Gastrocnemius medialis (tissue), 4 donors: ENCODE measurements around the gene PREPL. TPM values are rescaled to one million over a fixed set of nuclear protein-coding genes. Genes with fewer than 3 reads are reported as not detected.

Experiments
- ATAC-seq, 2 donors: fragments of 150-250 bp; one replicate each; pipeline ENCODE4 v1.9.1; 2016
- DNase-seq, 2 donors: peaks; one replicate each; pipeline ENCODE4 v3.0.0-alpha.2; 2019
- H3K27ac ChIP-seq, 4 donors: fragments of 200-600 bp; sonication (generic); 1 replicate in 1 of 4; 2 replicates in 3 of 4; pipeline ENCODE4 v1.5.1; 2016 to 2018; ENCODE audit warnings: mild to moderate bottlenecking in 2 of 4, moderate library complexity in 1 of 4
- H3K27me3 ChIP-seq, 3 donors: fragments of 200-600 bp; sonication (generic) in 2 of 3; 1 replicate in 1 of 3; 2 replicates in 2 of 3; pipeline versions ENCODE4 v1.5.1 to v1.6.0; 2016 to 2019; ENCODE audit warnings: mild to moderate bottlenecking in 1 of 3, moderate library complexity in 1 of 3
- H3K36me3 ChIP-seq, 2 donors: fragments of 200-600 bp; sonication (generic) in 1 of 2; one replicate each; pipeline ENCODE4 v1.5.1; 2017 to 2018
- H3K4me1 ChIP-seq, 2 donors: fragments of 200-600 bp; sonication (generic) in 1 of 2; one replicate each; pipeline ENCODE4 v1.5.1; 2016 to 2017; ENCODE audit warnings: mild to moderate bottlenecking in 2 of 2
- H3K4me3 ChIP-seq, 4 donors: fragments of 200-600 bp; sonication (generic) in 3 of 4; 1 replicate in 1 of 4; 2 replicates in 3 of 4; pipeline ENCODE4 v1.5.1; 2016 to 2019; ENCODE audit warnings: mild to moderate bottlenecking in 2 of 4
- H3K9me3 ChIP-seq, 3 donors: fragments of 200-600 bp; sonication (generic) in 2 of 3; 1 replicate in 1 of 3; 2 replicates in 2 of 3; pipeline ENCODE4 v1.5.1; 2016 to 2019
- POLR2A ChIP-seq, 2 donors: fragments of 450-650 bp; IDR thresholded peaks; one replicate each; pipeline ENCODE4 v1.6.1; 2017; ENCODE audit warnings: antibody characterized with exemption in 2 of 2, mild to moderate bottlenecking in 2 of 2, moderate library complexity in 2 of 2
- in situ Hi-C, 4 donors: fragments of 200-750 bp; cut with MboI; loops; one replicate each; pipeline versions ENCODE4 v1.15.0 to v1.8.0; 2017; ENCODE audit warnings: low sequenced_read_pairs in 4 of 4
- intact Hi-C: fragments of 100-400 bp; cut with DNase I; formaldehyde crosslinking; loops from one replicate; pipeline ENCODE4 v1.15.1; 2023; ENCODE audit warnings: low total_unique reads
- total RNA-seq, 4 donors: library from RNA; depleted of rRNA; stranded (reverse); fragments of >200 nt; gene quantifications; one replicate each; pipeline versions ENCODE4 v1.1.0 to v1.2.3, GENCODE V29; 2016
- TF ChIP-seq, protein P1 (sequence below), 5 experiments: fragments of 450-650 bp in 3 of 5; fragments of 200-600 bp in 2 of 5; sonication (generic) in 2 of 5; IDR thresholded peaks in 4 of 5; conservative IDR thresholded peaks in 1 of 5; 1 replicate in 4 of 5; 2 replicates in 1 of 5; pipeline ENCODE4 v1.5.1; 2016 to 2019; ENCODE audit warnings: antibody characterized with exemption in 5 of 5, mild to moderate bottlenecking in 3 of 5, moderate library complexity in 3 of 5

Gene PREPL
- total RNA-seq, 4 donors from 2014 or later, result 27.3 to 60.0 (median 52.3) TPM

DNA sequence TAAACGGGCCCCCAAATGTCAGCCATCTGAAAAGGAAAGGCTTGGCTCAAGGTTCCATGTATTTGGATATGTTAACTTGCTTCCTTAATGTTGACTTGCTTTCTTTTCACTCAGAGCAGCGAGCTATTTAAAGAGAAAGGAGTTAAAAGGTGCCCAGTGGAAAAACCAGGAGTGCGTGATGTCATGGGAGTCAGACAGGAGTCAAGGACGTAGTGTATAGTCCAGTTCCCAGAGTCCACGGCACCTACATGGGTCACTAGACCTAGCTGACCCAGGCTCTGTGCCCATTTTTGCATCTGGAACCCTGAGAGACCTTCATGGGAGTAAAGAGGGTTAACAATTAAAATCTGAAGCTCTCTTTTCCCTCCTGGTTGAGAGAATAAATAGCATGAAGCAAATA, 66.2 kb downstream of the PREPL start:
- in situ Hi-C loops, result loop anchor here (10.0 to 25.0 kb wide), 2 partner anchors 208 to 250 kb away; no protein-coding TSS in a partner anchor

DNA sequence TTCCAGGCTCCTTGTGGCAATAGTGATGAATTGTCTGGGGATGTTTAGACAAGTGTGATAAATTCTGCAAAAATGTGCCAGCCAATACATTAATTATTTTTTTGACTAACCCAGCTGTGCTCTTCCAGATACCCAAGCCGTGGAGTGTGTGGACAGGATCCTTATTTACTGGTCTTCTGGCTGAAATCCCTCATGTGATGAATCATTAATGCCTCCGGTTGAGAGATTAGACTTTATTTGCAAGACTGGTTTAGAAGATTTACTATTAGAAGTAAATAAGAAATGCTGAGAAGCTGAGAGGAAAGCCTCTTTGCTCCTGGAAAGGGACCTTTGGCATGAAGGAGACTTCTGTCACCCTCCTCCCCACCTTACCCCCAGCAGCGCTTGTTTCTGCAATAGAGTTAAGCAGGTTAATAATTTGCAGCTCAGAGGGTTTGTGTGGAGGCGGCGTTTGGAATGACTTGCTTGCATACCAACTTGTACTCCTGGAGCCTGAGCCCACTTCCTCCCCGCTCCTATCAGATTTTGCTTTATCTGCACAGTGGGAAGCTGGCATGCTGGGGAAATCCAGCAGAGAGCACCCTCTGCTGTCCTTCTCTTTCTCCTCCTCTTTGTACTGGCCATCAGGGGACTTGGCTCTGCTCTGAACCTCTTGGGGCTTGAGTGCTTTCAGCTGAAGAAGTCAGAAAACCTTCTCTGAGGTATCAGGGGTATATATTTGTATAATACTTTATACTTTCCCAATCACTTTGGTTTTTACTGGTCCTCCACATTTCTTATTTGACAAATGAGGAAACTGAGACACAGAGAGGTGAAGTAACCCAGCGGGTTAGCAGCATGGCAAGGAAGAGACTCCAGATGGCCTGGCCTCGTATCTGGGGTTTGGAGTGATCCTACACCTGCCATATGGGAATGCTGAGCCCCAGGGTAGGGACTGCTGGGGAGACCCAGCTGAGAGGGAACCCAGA, 69.7 kb downstream of the PREPL start:
- intact Hi-C loops (loop anchor here (1.0 kb wide), 3 partner anchors 47 to 247 kb away; no protein-coding TSS in a partner anchor), in situ Hi-C loops (loop anchor here (10.0 to 25.0 kb wide), 2 partner anchors 204 to 247 kb away; no protein-coding TSS in a partner anchor)
- no peak overlapping the region for H3K27ac ChIP-seq
- H3K36me3 ChIP-seq, result no peaks in the 10 kb centered on the region
- ATAC-seq, result peak; percentile 91 to 93
- peak overlapping the region in 3 of 4 donors; percentile 10 to 32 (median 29) for H3K4me3 ChIP-seq
- DNase-seq, result peak; percentile 27 to 38
- no peaks in the 10 kb centered on the region for H3K27me3 ChIP-seq
- H3K9me3 ChIP-seq, result no peaks in the 10 kb centered on the region
- TF ChIP-seq POLR2A (IDR thresholded peaks at IDR 0.05), result no peak
- TF ChIP-seq, protein P1, sequence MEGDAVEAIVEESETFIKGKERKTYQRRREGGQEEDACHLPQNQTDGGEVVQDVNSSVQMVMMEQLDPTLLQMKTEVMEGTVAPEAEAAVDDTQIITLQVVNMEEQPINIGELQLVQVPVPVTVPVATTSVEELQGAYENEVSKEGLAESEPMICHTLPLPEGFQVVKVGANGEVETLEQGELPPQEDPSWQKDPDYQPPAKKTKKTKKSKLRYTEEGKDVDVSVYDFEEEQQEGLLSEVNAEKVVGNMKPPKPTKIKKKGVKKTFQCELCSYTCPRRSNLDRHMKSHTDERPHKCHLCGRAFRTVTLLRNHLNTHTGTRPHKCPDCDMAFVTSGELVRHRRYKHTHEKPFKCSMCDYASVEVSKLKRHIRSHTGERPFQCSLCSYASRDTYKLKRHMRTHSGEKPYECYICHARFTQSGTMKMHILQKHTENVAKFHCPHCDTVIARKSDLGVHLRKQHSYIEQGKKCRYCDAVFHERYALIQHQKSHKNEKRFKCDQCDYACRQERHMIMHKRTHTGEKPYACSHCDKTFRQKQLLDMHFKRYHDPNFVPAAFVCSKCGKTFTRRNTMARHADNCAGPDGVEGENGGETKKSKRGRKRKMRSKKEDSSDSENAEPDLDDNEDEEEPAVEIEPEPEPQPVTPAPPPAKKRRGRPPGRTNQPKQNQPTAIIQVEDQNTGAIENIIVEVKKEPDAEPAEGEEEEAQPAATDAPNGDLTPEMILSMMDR (IDR thresholded peaks at IDR 0.05 in 4 of 5, conservative IDR thresholded peaks at IDR 0.05 in 1 of 5), result peak; percentile 48 to 68 (median 64)
- peaks cover 7 to 10% of the 10 kb centered on the region in 2 donors for H3K4me1 ChIP-seq

More for the DNA sequence above, 66.2 kb downstream of the PREPL start:
- H3K9me3 ChIP-seq, result no peaks in the 10 kb centered on the region
- peaks cover 7 to 10% of the 10 kb centered on the region in 2 donors for H3K4me1 ChIP-seq
- no peaks in the 10 kb centered on the region for H3K36me3 ChIP-seq
- DNase-seq (no peak), ATAC-seq (no peak)
- intact Hi-C loops, result no loop called here
- H3K27me3 ChIP-seq, result no peaks in the 10 kb centered on the region
- TF ChIP-seq, protein P1 (IDR thresholded peaks at IDR 0.05 in 4 of 5, conservative IDR thresholded peaks at IDR 0.05 in 1 of 5), result no peak
- no peak for TF ChIP-seq POLR2A (IDR thresholded peaks at IDR 0.05)
- no peak overlapping the region for H3K27ac ChIP-seq
- H3K4me3 ChIP-seq, result no peak overlapping the region

DNA sequence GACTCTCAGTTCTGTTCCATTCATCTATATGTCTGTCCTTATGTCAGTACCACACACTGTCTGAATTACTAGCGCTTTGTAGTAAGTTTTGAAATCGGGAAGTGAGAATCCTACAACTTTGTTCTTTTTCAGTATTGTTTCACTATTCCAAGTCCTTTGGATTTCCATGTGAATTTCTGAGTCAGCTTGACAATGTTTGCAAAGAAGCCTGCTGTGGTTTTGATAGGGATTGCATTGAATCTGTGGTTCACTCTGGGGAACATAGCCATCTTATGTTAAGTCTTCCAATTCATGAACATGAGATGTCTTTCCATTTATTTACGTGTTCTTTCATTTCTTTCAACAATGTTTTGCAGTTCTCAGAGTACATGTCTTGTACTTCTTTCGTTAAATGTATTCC, 71.0 kb downstream of the PREPL start:
- no peaks in the 10 kb centered on the region for H3K27me3 ChIP-seq
- H3K4me1 ChIP-seq, result peaks cover 7 to 10% of the 10 kb centered on the region in 2 donors
- no peaks in the 10 kb centered on the region for H3K9me3 ChIP-seq
- H3K36me3 ChIP-seq, result no peaks in the 10 kb centered on the region
- intact Hi-C loops, result no loop called here
- H3K27ac ChIP-seq, result no peak overlapping the region
- TF ChIP-seq, protein P1 (IDR thresholded peaks at IDR 0.05 in 4 of 5, conservative IDR thresholded peaks at IDR 0.05 in 1 of 5), result no peak
- TF ChIP-seq POLR2A (IDR thresholded peaks at IDR 0.05), result no peak
- H3K4me3 ChIP-seq, result no peak overlapping the region
- ATAC-seq (no peak), DNase-seq (no peak)
- in situ Hi-C loops, result loop anchor here (10.0 to 25.0 kb wide), 2 partner anchors 203 to 245 kb away; no protein-coding TSS in a partner anchor

GRCh38 chr2:44286884-44287638, 74.2 kb downstream of the PREPL start:
- Histone ChIP-seq H3K4me1 (peaks cover 7 to 10% of the 10 kb centered on the region in 2 donors), H3K27ac (no peak overlapping the region), H3K36me3 (no peaks in the 10 kb centered on the region), H3K27me3 (no peaks in the 10 kb centered on the region), H3K4me3 (no peak overlapping the region), H3K9me3 (no peaks in the 10 kb centered on the region)
- in situ Hi-C loops, result loop anchor here in 1 of 4 donors (25.0 kb wide), 1 partner anchor 200 kb away; no protein-coding TSS in a partner anchor
- TF ChIP-seq, protein P1 (IDR thresholded peaks at IDR 0.05 in 4 of 5, conservative IDR thresholded peaks at IDR 0.05 in 1 of 5), result no peak
- no peak for TF ChIP-seq POLR2A (IDR thresholded peaks at IDR 0.05)
- no peak for ATAC-seq
- DNase-seq, result no peak
- intact Hi-C loops, result no loop called here
